ENCODE results near the gene NLN.
"Not testable (repeated sequence)": the region's sequence is repeated elsewhere in the genome, so short reads cannot be mapped to it uniquely, and the experiment has no call there.

The NLN gene

GRCh38 chr5:65803699-65804391, 81.8 kb downstream of the NLN start:
- H3K27me3 ChIP-seq, result no peaks in the 10 kb centered on the region
- H3K4me3 ChIP-seq (ENCODE audit: low read depth in 1 of 2, low read length in 1 of 2), result no peak overlapping the region
- H3K4me1 ChIP-seq (ENCODE audit: control insufficient read depth in 1 of 2, insufficient read depth in 1 of 2, low read depth in 1 of 2, low read length in 1 of 2), result peaks cover 6 to 9% of the 10 kb centered on the region in 2 experiments
- no peak for TF ChIP-seq CTCF (IDR thresholded peaks at IDR 0.05)
- no peaks in the 10 kb centered on the region for H3K9me3 ChIP-seq
- no peaks in the 10 kb centered on the region for H3K36me3 ChIP-seq
- no peak overlapping the region for H3K27ac ChIP-seq

GRCh38 chr5:65805089-65805488, 83.1 kb downstream of the NLN start:
- TF ChIP-seq CTCF (IDR thresholded peaks at IDR 0.05), result no peak
- Histone ChIP-seq H3K9me3 (no peaks in the 10 kb centered on the region), H3K36me3 (no peaks in the 10 kb centered on the region), H3K4me1 (ENCODE audit: control insufficient read depth in 1 of 2, insufficient read depth in 1 of 2, low read depth in 1 of 2, low read length in 1 of 2) (peaks cover 6 to 9% of the 10 kb centered on the region in 2 experiments), H3K4me3 (ENCODE audit: low read depth in 1 of 2, low read length in 1 of 2) (no peak overlapping the region), H3K27ac (no peak overlapping the region), H3K27me3 (no peaks in the 10 kb centered on the region)

GRCh38 chr5:65807494-65807893, 85.5 kb downstream of the NLN start:
- not testable (repeated sequence) for H3K36me3 ChIP-seq; H3K4me3 ChIP-seq (ENCODE audit: low read depth in 1 of 2, low read length in 1 of 2); H3K9me3 ChIP-seq; H3K27me3 ChIP-seq; H3K4me1 ChIP-seq (ENCODE audit: control insufficient read depth in 1 of 2, insufficient read depth in 1 of 2, low read depth in 1 of 2, low read length in 1 of 2); H3K27ac ChIP-seq

- Histone ChIP-seq H3K36me3 (no peaks in the 10 kb centered on the region), H3K27me3 (no peaks in the 10 kb centered on the region), H3K4me1 (ENCODE audit: control insufficient read depth in 1 of 2, insufficient read depth in 1 of 2, low read depth in 1 of 2, low read length in 1 of 2) (peaks cover 6 to 9% of the 10 kb centered on the region in 2 experiments), H3K27ac (no peak overlapping the region), H3K4me3 (ENCODE audit: low read depth in 1 of 2, low read length in 1 of 2) (no peak overlapping the region), H3K9me3 (no peaks in the 10 kb centered on the region)
- TF ChIP-seq CTCF (IDR thresholded peaks at IDR 0.05), result no peak
Measured at GRCh38 chr5:65808251-65808741, 86.3 kb downstream of the NLN start.

- Histone ChIP-seq H3K4me1 (ENCODE audit: control insufficient read depth in 1 of 2, insufficient read depth in 1 of 2, low read depth in 1 of 2, low read length in 1 of 2) (peaks cover 4 to 6% of the 10 kb centered on the region in 2 experiments), H3K27ac (no peak overlapping the region), H3K9me3 (no peaks in the 10 kb centered on the region), H3K27me3 (no peaks in the 10 kb centered on the region), H3K36me3 (no peaks in the 10 kb centered on the region), H3K4me3 (ENCODE audit: low read depth in 1 of 2, low read length in 1 of 2) (no peak overlapping the region)
- no peak for TF ChIP-seq CTCF (IDR thresholded peaks at IDR 0.05)
Measured at GRCh38 chr5:65808818-65809217, 86.8 kb downstream of the NLN start.

- Histone ChIP-seq H3K9me3 (no peaks in the 10 kb centered on the region), H3K27ac (no peak overlapping the region), H3K4me3 (ENCODE audit: low read depth in 1 of 2, low read length in 1 of 2) (no peak overlapping the region), H3K27me3 (no peaks in the 10 kb centered on the region), H3K36me3 (no peaks in the 10 kb centered on the region), H3K4me1 (ENCODE audit: control insufficient read depth in 1 of 2, insufficient read depth in 1 of 2, low read depth in 1 of 2, low read length in 1 of 2) (no peaks in the 10 kb centered on the region)
- no peak for TF ChIP-seq CTCF (IDR thresholded peaks at IDR 0.05)
Measured at GRCh38 chr5:65809817-65810531, 88.0 kb downstream of the NLN start.

Data from neutrophil (primary cell).